H7 (cell line): Measurements from ENCODE around the gene DOCK4. TPM values are rescaled to one million over a fixed set of nuclear protein-coding genes. Genes with fewer than 3 reads are reported as not detected.
"Not testable (repeated sequence)": the region's sequence is repeated elsewhere in the genome, so short reads cannot be mapped to it uniquely, and the experiment has no call there.

Source experiments
- DNase-seq: peaks from one replicate; pipeline ENCODE4 v3.0.0; 2012
- H3K27me3 ChIP-seq: 2 replicates; pipeline ENCODE4 v1.6.0; 2011; ENCODE audit warnings: mild to moderate bottlenecking, low read length; ENCODE audit not compliant: control insufficient read depth, insufficient read depth
- H3K36me3 ChIP-seq: replicated peaks from 2 replicates; pipeline ENCODE4 v1.5.1; 2011; ENCODE audit warnings: low read length; ENCODE audit not compliant: control insufficient read depth, insufficient read depth
- H3K4me3 ChIP-seq: 2 replicates; pipeline ENCODE4 v1.5.1; 2011; ENCODE audit warnings: low read depth, mild to moderate bottlenecking, control low read depth, low read length, moderate library complexity; ENCODE audit not compliant: insufficient read depth
- total RNA-seq: library from RNA; depleted of rRNA; stranded (reverse); fragments of >200 nt; shearing (Covaris generic); gene quantifications from 2 replicates; pipeline ENCODE4 v1.2.3, GENCODE V29; 2014; rRNA removed

The DOCK4 gene
- total RNA-seq = 16.1 and 18.2 TPM in 2 replicates

- peak within 1 kb of the TSS; percentile 92 for H3K4me3 ChIP-seq
- no peaks in the 10 kb centered on the region for H3K36me3 ChIP-seq
- DNase-seq = peak; percentile 92
- no peaks in the 10 kb centered on the region for H3K27me3 ChIP-seq
Observed at GRCh38 chr7:112206238-112206990, at the start of gene DOCK4, which contains the start of gene ZNF277. DOCK4 (minus strand) TSS chr7:112206399; CDS start chr7:112206138, 261 bp downstream. ZNF277 (plus strand) TSS chr7:112206695; CDS start chr7:112206717, 22 bp downstream.

GRCh38 chr7:112255388-112255720 is 49.2 kb upstream of the DOCK4 start:
- H3K4me3 ChIP-seq = no peak overlapping the region
- no peaks in the 10 kb centered on the region for H3K36me3 ChIP-seq
- no peaks in the 10 kb centered on the region; the same call in 1 of the 2 replicates for H3K27me3 ChIP-seq
- DNase-seq = no peak

GRCh38 chr7:112254709-112255387 is 48.6 kb upstream of the DOCK4 start:
- no peak for DNase-seq
- H3K4me3 ChIP-seq = no peak overlapping the region
- H3K36me3 ChIP-seq = no peaks in the 10 kb centered on the region
- no peaks in the 10 kb centered on the region; the same call in 1 of the 2 replicates for H3K27me3 ChIP-seq

- Histone ChIP-seq H3K4me3 (no peak overlapping the region), H3K27me3 (peaks cover 2% of the 10 kb centered on the region; the same call in 1 of the 2 replicates), H3K36me3 (no peaks in the 10 kb centered on the region)
- DNase-seq = no peak
Observed at GRCh38 chr7:112254156-112254555, 48.0 kb upstream of the DOCK4 start.

GRCh38 chr7:112252691-112253090 is 46.5 kb upstream of the DOCK4 start:
- H3K27me3 ChIP-seq = peaks cover 6% of the 10 kb centered on the region; the same call in 1 of the 2 replicates
- no peaks in the 10 kb centered on the region for H3K36me3 ChIP-seq
- no peak for DNase-seq
- no peak overlapping the region for H3K4me3 ChIP-seq

GRCh38 chr7:112252141-112252540 is 45.9 kb upstream of the DOCK4 start:
- Histone ChIP-seq H3K36me3 (no peaks in the 10 kb centered on the region), H3K27me3 (peaks cover 6% of the 10 kb centered on the region; the same call in 1 of the 2 replicates), H3K4me3 (no peak overlapping the region)
- DNase-seq = no peak

- H3K4me3 ChIP-seq = not testable (repeated sequence)
Observed at GRCh38 chr7:112249967-112250366, 43.8 kb upstream of the DOCK4 start.

GRCh38 chr7:112248598-112248997 is 42.4 kb upstream of the DOCK4 start:
- DNase-seq = no peak
- Histone ChIP-seq H3K36me3 (no peaks in the 10 kb centered on the region), H3K4me3 (no peak overlapping the region), H3K27me3 (peaks cover 6% of the 10 kb centered on the region; the same call in 1 of the 2 replicates)

More at GRCh38 chr7:112249967-112250366, 43.8 kb upstream of the DOCK4 start:
- not testable (repeated sequence) for H3K36me3 ChIP-seq, DNase-seq, H3K27me3 ChIP-seq

GRCh38 chr7:112238852-112239610 is 32.8 kb upstream of the DOCK4 start:
- H3K4me3 ChIP-seq = no peak overlapping the region
- no peaks in the 10 kb centered on the region for H3K36me3 ChIP-seq
- DNase-seq = no peak
- H3K27me3 ChIP-seq = no peaks in the 10 kb centered on the region

GRCh38 chr7:112238330-112238729 is 32.1 kb upstream of the DOCK4 start:
- Histone ChIP-seq H3K27me3 (no peaks in the 10 kb centered on the region), H3K4me3 (no peak overlapping the region), H3K36me3 (no peaks in the 10 kb centered on the region)
- no peak for DNase-seq

GRCh38 chr7:112236597-112236996 is 30.4 kb upstream of the DOCK4 start:
- H3K36me3 ChIP-seq = no peaks in the 10 kb centered on the region
- H3K27me3 ChIP-seq = no peaks in the 10 kb centered on the region
- no peak overlapping the region for H3K4me3 ChIP-seq
- no peak for DNase-seq

- H3K36me3 ChIP-seq = no peaks in the 10 kb centered on the region
- no peaks in the 10 kb centered on the region for H3K27me3 ChIP-seq
- H3K4me3 ChIP-seq = no peak overlapping the region
- no peak for DNase-seq
Observed at GRCh38 chr7:112234147-112234546, 27.9 kb upstream of the DOCK4 start.

GRCh38 chr7:112233048-112233697 is 27.0 kb upstream of the DOCK4 start:
- Histone ChIP-seq H3K27me3 (no peaks in the 10 kb centered on the region), H3K36me3 (no peaks in the 10 kb centered on the region), H3K4me3 (no peak overlapping the region)
- no peak for DNase-seq
